Inferior parietal cortex (tissue), 1 donor: ENCODE data around the gene LPGAT1.

Experiments
- DNase-seq: peaks from one replicate; pipeline ENCODE4 v3.0.0-alpha.2; 2016; ENCODE audit errors: extremely low spot score

Gene LPGAT1

GRCh38 chr1:211828584-211829342 is 1.8 kb downstream of the LPGAT1 start:
- DNase-seq = peak; percentile 44

GRCh38 chr1:211827051-211827450 is 3.5 kb downstream of the LPGAT1 start:
- DNase-seq = no peak

DNA sequence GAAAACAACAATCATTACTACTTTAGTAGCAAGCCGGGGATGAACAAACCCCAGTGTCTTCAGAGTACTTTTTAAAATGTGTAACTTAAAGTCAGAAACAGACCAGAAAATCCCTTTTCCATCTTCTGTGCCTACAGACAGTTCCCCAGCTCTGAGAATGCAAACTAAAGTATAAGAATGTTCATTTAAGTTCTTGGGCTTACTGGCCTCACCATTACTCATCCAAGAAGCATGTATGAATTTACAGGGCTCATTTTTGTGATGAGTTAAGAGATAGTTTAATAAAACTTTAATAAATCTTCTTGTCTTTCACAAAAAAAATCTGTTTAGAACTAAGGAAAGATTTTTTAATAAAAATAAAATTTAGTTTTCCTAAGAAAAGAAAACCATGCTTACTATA is 4.6 kb downstream of the LPGAT1 start:
- DNase-seq = no peak

GRCh38 chr1:211822677-211823407 is 7.7 kb downstream of the LPGAT1 start:
- no peak for DNase-seq

DNA sequence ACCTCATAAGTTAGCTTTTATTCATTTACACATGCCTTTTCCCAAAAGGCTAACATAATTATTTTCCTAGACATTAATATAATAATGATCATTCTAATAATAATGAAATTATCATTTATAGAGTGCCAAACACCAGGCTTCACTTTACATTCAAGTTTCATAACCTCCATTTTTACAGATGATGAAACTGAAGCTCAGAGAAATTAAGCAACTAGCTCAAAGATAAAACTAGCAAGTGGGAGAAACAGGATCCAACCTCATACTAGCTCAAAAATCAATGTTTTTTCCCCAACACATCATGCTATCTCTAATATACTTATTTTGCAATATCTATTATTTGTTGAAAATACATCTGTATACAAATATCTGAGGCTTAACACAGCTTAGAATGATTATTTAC is 14.0 kb downstream of the LPGAT1 start:
- DNase-seq = no peak

DNA sequence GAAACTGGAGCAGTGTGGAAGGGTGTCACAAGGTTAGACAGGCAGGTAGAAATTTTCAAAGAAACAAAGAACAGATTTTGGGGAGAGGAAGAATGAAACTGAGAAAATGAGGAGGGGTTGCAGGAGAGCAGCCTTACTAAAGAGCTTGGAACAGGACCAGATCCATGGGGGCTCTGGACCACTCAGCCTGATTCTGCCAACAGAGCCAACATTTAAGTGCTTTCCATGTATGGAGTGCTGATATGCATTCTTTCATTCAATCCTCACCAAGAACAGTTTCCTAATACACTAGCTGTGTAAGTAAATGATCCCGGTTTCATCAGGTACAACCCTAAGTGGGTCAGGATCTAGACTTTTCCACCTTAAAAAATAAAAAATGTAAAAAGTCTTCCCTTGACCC is 16.2 kb downstream of the LPGAT1 start:
- no peak for DNase-seq

DNA sequence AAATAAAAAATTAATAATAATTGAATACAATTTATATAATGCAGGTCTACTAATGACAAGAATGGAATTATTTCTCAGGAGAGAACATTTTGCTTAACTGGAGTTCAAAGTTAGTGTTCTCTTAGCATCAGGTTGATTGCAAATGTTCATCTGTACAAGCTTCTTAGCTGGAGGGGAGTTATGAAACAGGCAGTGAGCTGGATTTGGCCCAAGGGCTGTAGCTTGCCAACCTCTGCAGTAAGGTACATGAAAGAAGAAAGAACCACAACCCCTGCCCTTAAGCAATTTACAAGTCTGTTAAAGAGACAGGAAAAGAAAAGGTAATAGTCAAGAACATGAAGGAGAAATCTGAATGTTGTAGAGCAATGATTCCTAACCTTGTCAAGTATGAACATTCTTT is 17.0 kb downstream of the LPGAT1 start:
- no peak for DNase-seq

GRCh38 chr1:211812584-211812983 is 18.0 kb downstream of the LPGAT1 start:
- DNase-seq = no peak

- no peak for DNase-seq
Observed at GRCh38 chr1:211811848-211812247, 18.7 kb downstream of the LPGAT1 start.

- no peak for DNase-seq
Observed at GRCh38 chr1:211811126-211811525, 19.4 kb downstream of the LPGAT1 start.

DNA sequence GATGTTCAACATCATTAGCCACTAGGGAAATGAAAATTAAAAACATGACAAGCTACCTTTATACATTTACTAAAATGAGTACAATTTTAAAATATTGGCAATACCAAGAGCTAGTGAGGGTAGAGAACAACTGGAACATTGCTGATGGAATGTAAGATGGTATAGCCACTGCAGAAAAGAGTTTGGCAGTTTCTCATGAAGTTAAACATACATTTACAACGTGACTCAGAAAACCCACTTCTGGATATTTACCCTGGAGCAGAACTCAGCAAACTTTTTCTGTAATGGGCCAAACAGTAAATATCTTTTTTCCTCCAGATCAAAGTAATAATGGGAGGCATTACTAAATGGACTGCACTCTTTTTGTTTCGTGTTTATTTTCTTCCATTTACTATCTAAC is 22.1 kb downstream of the LPGAT1 start:
- DNase-seq = no peak

- no peak for DNase-seq
Observed at GRCh38 chr1:211804915-211805314, 25.6 kb downstream of the LPGAT1 start.

GRCh38 chr1:211800925-211801607 is 29.5 kb downstream of the LPGAT1 start:
- no peak for DNase-seq

DNA sequence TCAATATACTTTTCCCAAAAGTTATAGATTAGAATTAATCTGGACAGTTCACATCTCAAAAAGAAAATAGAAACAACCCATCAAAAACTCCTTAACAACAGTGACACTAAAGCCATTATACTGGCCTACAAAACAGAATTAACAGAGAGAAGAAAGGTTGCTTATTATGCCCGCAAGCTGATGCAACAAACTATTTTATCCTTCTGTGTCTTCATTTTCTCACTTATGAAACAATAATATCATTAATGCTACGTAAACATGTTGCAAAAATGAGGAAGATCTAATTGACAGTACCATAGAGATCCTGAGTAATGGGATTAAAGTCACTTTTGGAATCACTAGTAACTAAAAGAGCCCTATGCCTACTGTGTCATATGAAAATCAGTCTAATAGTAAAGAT is 32.6 kb downstream of the LPGAT1 start:
- no peak for DNase-seq

DNA sequence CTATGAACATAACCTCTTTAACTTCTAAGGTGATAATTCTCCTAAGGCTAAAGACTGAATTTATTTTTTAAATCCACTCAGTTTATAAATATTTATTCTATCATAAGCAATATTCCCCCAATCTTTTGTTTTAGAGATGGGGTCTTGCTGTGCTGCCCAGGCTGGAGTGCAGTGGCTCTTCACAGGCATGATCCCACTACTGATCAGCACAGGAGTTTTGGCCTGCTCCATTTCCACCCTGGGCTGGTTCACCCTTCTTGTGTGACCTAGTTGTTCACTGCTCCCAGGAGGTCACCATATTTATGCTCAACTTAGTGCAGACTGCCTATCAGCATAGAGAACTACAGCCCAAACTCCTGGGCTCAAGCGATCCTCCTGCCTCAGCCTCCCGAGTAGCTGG is 38.6 kb downstream of the LPGAT1 start:
- no peak for DNase-seq

DNA sequence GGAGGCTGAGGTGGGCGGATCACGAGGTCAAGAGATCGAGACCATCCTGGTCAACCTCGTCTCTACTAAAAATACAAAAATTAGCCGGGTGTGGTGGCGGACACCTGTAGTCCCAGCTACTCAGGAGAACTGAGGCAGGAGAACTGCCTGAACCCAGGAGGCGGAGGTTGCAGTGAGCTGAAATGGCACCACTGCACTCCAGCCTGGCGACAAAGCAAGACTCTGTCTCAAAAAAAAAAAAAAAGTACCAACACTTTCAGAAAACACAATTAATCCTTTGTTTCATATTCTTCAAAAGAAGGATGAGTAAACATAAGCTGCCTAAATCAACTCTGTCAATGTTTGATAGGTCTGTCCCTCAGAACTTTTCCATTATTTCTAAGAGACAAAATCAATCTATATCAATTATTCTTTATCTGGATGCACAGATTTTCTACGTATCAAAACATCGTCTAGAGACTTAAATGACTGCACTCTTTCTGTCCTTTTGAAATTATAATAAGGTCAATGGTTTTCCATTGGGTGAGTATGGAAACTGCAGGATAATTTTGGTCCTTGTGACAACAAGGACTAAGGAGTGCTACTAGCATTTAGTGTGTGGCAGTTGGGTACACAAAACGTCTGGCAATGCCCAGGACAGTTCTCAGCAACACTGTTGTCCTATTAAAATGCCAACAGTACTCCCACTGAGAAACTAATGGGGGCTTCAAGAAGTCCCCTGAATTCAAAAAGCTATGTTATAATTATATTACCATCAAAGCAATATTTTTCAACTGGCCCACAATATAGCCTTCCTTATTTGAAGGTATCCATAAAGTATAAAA is 40.7 kb downstream of the LPGAT1 start:
- DNase-seq = no peak

- no peak for DNase-seq
Observed at GRCh38 chr1:211788626-211789025, 41.9 kb downstream of the LPGAT1 start.

GRCh38 chr1:211783897-211784296 is 46.7 kb downstream of the LPGAT1 start:
- no peak for DNase-seq

DNA sequence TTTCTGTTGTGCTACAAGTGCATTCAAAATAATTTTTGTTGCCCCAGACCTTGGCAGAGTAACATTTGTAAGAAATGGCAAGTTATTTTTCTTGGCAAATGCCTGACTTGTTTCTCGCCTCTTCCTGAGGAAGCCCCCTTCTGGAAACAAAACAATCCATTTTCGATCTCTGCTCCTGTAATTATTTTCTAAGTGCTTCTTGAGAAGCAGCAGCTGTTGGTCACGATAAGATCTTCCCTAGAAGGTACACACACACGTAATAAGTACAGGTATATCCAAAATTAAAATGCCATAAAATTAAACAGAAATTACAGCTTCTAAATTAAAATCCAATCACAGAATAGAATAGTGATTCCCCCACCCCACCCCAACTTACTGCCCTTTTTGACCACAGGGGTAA is 47.3 kb downstream of the LPGAT1 start:
- DNase-seq = no peak

- DNase-seq = no peak
Observed at GRCh38 chr1:211781260-211781659, 49.3 kb downstream of the LPGAT1 start.

DNA sequence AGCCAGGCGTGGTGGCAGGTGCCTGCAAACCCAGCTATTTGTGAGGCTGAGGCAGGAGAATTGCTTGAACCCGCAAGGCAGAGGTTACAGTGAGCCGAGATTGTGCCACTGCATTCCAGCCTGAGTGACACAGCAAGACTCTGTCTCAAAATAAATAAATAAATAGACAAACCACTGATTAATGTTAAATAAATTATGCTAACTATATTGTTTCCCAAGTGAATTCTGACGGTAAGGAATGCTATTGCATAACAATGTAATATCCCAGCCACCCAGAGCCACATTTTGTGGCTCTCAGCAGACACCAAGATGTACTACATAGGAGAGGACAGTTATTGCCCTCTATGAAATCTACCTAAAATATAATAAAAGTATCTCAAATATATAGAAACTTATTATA is 55.4 kb downstream of the LPGAT1 start:
- DNase-seq = no peak

- DNase-seq = no peak
Observed at GRCh38 chr1:211764701-211765100, 65.9 kb downstream of the LPGAT1 start.
